GM21381 (cell line): ENCODE measurements around the gene TLR9.
"Not testable (repeated sequence)": the region's sequence is repeated elsewhere in the genome, so short reads cannot be mapped to it uniquely, and the experiment has no call there.

Source experiments
- ATAC-seq: cut with Tn5 transposase; IDR thresholded peaks from one replicate; pipeline ENCODE4 v1.9.1; 2021; ENCODE audit warnings: mild to moderate bottlenecking, moderate library complexity; ENCODE audit not compliant: unreplicated experiment

TLR9 gene, protein sequence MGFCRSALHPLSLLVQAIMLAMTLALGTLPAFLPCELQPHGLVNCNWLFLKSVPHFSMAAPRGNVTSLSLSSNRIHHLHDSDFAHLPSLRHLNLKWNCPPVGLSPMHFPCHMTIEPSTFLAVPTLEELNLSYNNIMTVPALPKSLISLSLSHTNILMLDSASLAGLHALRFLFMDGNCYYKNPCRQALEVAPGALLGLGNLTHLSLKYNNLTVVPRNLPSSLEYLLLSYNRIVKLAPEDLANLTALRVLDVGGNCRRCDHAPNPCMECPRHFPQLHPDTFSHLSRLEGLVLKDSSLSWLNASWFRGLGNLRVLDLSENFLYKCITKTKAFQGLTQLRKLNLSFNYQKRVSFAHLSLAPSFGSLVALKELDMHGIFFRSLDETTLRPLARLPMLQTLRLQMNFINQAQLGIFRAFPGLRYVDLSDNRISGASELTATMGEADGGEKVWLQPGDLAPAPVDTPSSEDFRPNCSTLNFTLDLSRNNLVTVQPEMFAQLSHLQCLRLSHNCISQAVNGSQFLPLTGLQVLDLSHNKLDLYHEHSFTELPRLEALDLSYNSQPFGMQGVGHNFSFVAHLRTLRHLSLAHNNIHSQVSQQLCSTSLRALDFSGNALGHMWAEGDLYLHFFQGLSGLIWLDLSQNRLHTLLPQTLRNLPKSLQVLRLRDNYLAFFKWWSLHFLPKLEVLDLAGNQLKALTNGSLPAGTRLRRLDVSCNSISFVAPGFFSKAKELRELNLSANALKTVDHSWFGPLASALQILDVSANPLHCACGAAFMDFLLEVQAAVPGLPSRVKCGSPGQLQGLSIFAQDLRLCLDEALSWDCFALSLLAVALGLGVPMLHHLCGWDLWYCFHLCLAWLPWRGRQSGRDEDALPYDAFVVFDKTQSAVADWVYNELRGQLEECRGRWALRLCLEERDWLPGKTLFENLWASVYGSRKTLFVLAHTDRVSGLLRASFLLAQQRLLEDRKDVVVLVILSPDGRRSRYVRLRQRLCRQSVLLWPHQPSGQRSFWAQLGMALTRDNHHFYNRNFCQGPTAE

DNA sequence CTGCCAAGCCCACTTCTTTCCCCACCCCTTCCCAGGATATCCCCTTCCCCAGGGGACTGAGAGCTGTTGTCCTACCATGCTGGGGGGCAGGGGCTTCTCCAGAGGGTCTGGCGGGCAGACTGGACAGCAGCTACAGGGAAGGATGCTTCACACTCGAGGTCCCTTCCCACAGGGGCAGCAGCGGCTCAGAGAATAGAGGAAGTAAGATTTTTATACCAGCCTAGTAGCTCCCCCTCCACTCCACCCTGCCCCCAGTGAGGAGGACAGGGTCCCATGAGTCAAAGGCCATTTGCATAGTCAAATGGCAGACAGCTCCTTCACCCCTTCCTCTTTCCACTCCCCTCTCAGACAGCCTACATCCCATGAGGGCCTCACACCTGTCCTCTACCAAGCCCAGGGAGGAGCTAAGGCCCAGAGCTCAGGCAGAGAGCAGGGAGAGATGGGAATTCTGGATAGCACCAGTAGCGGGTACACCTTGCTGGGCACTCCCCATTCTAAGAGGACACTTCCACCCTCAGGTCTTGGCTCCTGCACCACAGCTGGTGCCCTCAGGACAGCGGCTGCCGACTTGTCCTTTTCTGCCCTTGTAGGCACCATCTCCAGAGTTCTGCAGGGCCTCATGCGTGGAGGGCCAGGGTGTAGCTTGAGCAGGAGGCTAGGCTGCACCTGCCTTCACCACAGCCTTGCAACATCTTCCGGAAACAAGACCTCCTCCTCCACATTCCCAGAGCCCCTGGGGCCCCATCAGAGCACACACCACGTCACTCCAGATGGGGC is at the start of gene TLR9:
Gene TLR9, minus strand, starts transcription at position 194 of the 777 bp plus-strand sequence. Its CDS starts 116 bp downstream, at position 78.
- peak; percentile 65 for ATAC-seq

DNA sequence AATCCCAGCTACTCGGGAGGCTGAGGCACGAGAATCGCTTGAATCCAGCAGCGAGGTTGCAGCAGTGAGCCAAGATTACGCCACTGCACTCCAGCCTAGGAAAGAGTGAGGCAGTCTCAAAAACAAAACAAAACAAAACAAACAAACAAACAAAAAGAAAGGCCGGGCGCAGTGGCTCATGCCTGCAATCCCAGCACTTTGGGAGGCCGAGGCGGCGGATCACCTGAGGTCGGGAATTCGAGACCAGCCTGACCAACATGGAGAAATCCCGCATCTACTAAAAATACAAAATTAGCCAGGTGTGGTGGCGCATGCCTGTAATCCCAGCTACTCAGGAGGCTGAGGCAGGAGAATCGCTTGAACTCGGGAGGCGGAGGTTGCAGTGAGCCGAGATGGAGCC is 49.3 kb upstream of the TLR9 start:
- ATAC-seq, result not testable (repeated sequence)

DNA sequence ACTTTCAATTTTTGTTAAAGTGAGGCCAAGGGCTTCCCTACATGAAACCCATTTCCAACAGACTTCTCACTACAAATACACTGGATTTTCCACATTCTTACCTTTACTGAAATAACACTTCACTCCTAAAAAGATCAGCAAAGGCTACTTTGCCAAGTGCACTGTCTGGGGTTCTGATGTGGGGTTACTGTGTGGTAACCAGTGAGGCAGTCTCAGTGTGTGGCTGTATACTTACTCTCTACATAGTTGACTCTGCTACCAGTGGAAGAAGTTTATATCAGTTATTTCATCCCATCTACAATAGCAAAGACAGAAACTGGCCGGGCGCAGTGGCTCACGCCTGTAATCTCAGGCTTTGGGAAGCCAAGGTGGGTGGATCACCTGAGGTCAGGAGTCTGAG is 47.4 kb upstream of the TLR9 start:
- no peak for ATAC-seq

DNA sequence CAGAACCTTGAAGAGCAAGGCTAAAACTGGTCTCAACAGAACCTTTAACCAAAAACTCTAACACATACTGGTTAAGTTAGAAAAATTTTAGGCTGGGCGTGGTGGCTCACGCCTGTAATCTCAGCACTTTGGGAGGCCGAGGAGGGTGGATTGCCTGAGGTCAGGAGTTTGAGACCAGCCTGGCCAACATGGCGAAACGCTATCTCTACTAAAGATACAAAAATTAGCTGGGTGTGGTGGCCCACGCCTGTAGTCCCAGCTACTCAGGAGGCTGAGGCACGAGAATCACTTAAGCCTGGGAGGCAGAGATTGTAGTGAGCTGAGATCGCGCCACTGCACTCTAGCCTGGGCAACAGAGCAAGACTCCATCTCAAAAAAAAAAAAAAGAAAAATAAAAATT is 46.7 kb upstream of the TLR9 start:
- ATAC-seq, result not testable (repeated sequence)

DNA sequence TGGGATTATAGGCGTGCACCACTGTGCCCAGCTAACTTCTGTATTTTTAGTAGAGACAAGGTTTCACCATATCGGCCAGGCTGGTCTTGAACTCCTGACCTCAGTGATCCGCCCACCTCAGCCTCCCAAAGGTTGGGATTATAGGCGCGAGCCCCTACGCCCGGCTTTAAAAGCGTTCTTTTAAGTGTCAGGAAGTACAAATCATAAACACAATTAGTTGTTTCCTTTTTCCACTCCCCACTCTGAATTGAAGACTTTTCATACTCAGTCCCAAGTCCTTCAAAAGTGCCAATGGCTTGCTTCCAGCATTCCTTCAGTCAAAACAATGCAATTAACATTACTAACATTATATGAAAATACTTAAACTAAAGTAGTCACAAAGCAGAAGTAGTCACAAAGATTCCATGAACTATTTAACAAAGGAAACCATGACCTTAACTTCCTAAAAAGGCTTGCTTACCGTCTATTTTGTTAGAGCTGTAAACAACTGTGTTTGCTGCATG is 44.9 kb upstream of the TLR9 start:
- ATAC-seq, result no peak

DNA sequence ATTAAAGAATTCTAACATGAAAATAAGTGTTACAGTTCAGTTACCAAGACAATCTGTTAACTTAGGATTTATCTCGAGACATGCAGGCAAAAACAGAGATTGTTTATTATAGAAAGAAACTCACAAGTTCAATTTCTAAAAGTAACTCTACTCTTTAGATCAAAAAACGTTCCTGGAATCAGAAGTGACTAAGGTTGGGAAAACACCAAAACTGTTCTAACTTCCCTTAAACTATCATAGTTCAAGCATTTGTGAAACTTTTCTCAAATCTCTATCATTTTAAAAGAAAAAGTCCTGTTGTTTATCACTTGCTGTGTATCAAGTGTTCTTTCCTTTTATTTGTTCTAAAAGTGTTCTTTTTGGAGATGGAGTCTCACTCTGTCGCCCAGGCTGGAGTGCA is 44.3 kb upstream of the TLR9 start:
- ATAC-seq, result no peak

DNA sequence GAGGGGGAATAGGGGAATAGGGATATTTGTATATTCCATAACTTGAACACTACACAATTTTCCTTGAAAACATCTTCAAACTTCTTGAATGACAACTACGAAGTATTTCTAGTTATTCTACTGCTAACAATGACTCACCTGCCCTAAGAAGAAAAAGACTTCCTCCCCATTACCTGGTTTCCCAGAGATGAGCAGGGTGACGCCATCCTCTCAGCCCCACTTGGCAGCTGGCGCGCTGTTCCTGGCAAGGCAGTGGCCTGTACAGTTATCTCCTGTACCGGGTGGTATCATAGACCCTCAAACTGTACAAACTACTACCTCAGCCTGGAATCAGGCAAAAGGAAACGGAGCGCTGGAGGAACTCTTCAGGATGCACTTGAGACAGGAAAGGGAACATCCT is 42.6 kb upstream of the TLR9 start:
- ATAC-seq, result no peak

DNA sequence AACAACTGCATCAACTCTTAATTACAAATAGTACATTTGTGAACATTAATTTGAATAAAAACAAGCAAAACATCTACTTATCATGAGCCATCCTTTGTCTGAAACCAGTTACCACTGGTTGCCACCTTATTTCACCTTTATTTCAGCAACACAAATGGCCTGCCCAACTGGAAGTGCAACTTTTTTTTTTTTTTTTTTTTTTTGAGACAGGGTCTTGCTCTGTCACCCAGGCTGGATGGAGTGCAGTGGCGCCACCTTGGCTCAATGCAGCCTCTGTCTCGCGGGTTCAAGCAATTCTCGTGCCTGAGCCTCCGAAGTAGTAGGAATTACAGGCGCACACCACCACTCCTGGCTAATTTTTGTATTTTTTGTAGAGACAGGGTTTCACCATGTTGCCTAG is 39.9 kb upstream of the TLR9 start:
- ATAC-seq, result no peak

DNA sequence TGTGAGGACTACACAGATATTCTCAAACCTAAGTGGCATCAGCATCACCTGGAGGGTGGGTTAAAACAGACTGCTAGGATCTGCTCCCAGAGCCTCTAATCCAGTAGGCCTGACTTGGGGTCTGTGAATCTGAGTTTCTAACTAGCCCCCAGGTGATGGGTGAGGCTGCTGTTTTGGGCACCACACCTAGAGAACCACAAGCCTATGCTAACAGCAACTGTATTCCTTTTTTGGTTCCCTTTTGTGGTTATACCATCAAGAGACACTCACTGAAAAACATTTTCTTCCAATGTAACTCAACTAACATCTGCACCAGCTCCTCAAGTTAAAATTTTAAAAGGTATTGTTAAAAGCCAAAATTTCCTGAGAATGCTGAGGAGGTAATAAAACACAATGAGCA is 37.0 kb upstream of the TLR9 start:
- no peak for ATAC-seq

DNA sequence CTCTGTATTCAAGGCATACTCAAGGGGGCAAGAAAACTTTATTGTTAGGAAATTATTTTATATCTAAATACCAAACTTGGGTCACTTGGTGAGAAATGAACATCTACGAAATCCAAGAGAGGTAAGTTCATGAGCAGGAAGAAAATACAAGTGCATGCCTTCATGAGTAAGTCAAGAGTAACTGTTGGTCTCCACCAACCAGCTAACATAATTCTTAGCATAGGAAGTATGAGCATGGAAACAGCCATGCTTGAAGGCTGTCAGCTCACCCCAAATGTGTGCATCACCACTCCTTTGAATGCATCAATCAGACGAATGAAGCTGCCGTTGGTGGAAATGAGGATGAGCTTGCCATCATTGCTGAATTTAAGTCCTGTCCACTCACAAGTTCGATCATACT is 34.0 kb upstream of the TLR9 start:
- ATAC-seq, result no peak

DNA sequence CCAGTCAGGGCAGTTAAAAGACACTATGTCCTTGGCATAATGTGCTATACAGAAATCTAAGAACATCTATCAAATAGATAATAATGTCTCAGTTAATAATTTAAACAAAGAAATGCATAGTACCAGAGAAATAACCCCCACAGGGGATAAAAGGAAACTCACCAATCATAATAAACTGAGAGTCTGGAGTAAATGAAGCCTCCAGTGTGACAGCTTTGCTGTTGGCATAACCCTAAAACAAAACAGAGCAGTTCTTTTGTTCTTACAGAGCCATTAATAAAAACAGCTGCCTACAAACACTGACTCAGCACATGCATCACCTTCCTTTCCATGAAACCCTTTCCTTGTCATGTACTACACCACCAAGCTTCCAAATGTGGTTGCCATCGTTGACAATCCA is 33.6 kb upstream of the TLR9 start:
- no peak for ATAC-seq

DNA sequence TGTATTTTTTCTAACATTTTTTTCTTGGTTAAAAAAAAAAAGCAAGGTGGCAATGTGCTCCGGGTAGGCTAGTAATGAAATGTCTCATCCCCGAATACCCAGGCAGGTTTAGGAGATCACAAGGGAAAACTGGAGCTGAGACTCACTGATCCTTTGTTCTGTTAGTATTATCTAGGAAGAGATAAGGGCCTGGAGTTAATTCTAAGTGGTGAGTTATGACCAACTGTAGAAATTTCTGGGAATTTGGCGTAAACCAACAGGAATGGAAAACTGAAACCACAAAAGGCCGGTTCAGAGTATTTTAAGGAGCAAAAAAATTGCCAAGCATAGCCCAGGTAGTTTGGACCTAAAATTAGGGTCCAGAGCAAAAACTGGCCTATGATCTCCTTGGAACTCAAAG is 32.5 kb upstream of the TLR9 start:
- ATAC-seq, result no peak

DNA sequence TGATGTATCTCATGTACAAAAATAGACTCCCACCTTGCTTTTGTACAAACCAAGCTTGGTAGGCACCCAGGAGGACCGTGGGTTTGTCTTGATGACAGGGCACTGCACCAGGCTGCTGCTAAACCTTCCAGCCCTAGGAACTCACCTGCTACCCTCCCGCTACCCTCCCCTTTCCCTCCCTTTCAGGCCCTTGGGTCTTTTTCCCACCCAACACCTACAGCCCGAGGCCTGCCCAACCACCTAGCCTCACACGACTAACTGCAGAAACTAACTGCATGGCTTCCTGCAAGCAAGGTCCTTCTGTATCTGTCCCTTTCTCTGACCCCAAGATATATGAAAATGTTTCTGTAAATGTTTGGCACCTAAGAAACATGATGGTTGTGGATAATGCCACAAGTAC is 31.2 kb upstream of the TLR9 start:
- no peak for ATAC-seq

DNA sequence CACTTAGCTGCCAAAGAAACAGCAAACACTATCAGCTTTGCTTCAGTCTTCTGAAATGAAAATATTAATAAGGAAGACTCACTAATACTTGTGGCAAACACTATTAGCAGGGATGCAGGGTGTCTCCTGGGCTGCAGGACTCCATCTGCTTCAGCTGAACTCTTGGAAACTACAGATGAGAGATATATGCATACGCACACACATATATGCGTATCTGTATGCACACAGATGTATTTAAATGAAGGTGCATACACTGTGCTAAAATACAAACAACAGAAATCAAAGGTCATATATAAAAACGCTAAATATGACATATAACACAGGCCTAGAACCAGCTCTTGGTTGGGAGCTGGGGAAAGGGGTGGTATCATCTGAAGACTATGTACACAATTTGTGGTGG is 30.7 kb upstream of the TLR9 start:
- ATAC-seq, result no peak

DNA sequence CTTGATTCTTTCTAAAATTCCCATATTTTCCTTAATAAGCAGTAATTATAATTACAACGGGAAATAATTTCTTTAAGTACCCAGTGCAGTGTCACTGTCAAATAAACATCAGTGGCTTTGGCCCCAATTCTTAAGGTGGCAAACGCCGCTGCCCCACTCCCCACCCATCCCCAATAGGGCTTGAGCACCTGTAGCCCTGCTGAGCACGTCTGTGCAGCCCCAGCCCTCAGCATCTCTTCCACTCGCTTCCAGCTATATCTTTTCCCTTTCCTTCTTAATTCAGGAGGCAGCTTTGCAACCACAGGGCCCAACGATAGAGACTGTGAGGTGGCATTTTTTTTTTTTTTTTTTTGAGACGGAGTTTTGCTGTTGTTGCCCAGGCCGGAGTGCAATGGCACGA is 29.2 kb upstream of the TLR9 start:
- ATAC-seq, result no peak

DNA sequence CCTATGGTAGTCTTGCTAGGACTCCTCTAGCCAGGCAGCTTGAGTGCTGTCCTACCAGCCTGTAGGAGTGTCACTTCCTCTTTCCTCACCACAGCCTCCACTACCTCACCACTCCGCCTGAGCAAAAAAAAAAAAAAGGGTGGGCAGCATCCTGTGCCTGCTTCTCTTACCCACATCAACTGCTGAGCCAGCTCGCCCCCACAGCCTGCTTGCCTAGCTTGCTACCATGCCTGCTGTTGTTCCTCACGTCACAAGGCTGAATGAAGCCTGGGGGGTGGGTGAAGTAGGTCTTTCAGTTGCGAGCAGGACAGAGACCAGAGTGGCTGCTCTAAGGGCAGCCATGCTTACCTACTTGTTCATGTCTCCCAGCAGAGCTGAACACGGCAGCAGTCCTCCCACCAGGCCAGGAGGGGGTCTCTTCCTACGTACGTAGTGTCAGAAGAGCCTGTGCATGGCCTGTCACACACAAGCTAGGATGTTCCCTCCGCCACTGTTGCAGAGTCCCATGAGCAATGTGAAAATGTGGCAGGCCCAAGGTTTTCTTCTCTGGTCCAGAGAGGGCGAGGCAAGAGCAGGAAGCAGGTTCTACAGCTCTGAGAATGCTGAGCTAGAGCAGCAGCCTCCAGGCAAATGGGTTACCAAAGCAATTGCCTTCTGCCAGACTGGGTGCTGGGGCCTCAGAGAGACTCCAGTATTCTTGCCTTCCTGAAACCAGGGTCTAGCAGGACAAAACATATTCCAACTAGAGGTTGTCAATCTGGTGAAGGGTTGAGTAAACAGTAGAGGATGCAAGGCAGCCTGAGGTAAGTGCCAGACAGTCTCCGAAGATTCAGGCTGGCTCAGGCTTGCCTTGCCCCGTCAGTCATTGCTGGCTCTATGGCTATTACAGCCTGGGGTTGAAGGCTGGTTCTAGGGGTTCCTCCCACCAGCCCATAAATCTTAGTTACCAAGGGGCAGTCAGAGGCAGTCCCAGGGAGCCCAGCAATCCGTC is 28.2 kb upstream of the TLR9 start:
- ATAC-seq, result peak; percentile 90

DNA sequence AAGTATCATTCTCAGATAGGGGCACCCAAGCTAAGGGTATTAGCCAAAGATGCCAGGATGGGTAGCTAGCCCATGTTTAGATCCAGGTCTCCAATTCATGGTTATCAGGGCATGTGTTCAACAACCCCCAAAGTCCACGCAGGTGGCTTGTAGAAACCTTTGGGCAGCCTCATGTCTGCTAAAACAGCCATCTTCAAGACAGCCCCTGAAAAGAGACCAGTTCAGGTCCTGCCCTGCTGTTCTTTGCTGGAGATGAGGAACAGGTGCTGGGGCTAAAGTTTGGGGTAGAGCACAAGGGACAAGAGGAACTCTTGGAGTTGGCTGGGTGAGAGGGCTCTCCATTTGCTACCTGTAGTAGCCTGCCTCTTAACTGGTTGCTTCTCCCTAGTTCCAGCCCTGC is 24.7 kb upstream of the TLR9 start:
- ATAC-seq, result no peak

DNA sequence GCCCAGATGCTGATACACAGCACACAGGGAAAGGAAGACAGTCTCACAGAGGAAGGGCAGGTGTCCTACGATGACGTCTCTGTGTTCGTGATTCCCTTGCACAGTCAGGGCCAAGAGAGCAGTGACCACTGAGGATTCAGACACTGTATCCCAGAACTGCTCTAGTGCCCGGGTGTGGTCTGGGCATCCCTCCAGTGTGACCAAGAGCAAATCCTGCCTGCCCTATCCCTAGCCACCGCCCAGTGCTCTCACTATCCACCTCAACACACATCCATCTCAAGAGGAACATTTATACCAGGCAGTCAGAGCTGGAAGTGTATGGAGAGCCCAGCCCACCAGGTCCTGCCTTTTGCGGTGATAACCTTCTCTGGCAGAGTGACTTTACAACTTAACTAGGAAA is 24.2 kb upstream of the TLR9 start:
- ATAC-seq, result no peak

DNA sequence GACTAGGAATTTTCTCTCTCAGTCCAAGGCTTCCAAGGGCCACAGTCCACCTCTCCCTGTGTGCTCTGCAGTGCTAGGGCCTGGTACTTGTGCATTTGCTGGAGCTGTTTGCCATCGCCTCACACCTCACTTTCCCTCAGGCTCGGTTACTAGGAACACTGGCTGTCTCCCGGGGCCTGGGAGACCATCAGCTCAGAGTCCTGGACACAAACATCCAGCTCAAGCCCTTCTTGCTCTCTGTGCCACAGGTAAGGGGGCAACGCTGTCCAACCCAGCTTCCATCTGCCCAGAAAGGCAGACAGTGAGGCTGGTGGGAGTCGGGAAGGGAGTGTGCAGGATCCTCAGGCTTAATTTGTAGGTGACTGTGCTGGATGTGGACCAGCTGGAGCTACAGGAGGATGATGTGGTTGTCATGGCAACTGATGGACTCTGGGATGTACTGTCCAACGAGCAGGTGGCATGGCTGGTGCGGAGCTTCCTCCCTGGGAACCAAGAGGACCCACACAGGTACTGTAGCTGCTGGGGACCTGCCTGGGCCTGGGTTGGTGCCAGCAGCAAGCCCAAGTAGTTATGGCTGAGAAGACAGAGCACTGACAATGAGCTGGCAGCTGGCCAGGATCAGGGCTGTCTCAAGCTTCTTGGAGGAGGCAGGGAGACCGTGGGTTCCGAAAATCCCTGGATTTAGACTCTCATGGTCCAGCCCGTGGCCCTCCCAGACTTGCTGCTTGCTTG is 23.5 kb upstream of the TLR9 start:
- ATAC-seq, result no peak
